ENCODE measurements around the gene OR10G4.

DNA sequence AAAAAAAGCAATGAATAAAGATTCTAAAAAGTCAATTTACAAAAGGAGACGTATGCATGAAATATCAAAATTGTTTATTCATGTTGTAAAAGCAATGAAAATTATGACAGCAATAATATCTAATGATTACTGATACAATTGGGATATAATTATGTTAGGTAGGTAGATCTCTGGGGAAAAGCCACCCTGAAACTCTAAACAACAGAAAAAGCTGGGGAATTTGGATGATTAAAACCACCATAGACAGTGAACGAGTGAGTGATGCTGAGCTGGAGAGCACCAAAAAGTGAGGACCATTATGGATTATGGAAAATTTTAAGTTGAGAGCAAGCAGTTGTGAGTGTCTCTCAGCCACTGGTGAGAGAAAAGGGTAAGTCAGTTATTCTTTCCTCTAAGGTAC, 13.7 kb downstream of the OR10G4 start, which contains the start of gene OR10G8:
- no peak for TF ChIP-seq EZH2phosphoT487 (IDR thresholded peaks at IDR 0.05; ENCODE audit: borderline replicate concordance, low read depth, low read length)
- TF ChIP-seq, protein P1, sequence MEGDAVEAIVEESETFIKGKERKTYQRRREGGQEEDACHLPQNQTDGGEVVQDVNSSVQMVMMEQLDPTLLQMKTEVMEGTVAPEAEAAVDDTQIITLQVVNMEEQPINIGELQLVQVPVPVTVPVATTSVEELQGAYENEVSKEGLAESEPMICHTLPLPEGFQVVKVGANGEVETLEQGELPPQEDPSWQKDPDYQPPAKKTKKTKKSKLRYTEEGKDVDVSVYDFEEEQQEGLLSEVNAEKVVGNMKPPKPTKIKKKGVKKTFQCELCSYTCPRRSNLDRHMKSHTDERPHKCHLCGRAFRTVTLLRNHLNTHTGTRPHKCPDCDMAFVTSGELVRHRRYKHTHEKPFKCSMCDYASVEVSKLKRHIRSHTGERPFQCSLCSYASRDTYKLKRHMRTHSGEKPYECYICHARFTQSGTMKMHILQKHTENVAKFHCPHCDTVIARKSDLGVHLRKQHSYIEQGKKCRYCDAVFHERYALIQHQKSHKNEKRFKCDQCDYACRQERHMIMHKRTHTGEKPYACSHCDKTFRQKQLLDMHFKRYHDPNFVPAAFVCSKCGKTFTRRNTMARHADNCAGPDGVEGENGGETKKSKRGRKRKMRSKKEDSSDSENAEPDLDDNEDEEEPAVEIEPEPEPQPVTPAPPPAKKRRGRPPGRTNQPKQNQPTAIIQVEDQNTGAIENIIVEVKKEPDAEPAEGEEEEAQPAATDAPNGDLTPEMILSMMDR (conservative IDR thresholded peaks at IDR 0.05; ENCODE audit: low read length): no peak
